HG03439 (cell line): ENCODE measurements around the gene CLASP2.
A peak's percentile ranks its signal among the peaks of the same experiment; 100 is the strongest.
"Not testable (repeated sequence)": the region's sequence is repeated elsewhere in the genome, so short reads cannot be mapped to it uniquely, and the experiment has no call there.

Experiments used
- ATAC-seq: cut with Tn5 transposase; IDR thresholded peaks from one replicate; pipeline ENCODE4 v1.9.1; 2021; ENCODE audit warnings: mild to moderate bottlenecking, moderate library complexity; ENCODE audit not compliant: unreplicated experiment

The CLASP2 gene

DNA sequence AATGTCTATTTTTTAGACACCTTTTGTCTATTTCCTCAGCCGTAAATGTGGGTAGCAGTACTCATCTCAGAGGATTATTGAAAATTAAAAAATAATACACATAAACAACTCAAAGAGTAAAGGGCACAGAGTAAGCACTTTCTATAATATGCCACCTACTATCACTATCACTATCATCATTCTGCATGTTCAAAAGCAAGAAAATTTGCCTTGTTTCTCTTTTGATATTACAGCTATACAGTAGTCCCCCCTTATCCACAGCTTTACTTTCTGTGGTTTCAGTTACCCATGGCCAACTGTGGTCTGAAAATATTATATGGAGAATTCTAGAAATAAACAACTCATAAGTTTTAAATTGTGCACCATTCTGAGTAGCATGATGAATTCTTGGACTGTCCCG lies 27.7 kb downstream of the CLASP2 start:
- ATAC-seq = no peak

GRCh38 chr3:33687406-33688010 lies 30.5 kb downstream of the CLASP2 start:
- no peak for ATAC-seq

GRCh38 chr3:33682770-33683169 lies 35.3 kb downstream of the CLASP2 start:
- ATAC-seq = no peak

GRCh38 chr3:33681667-33682066 lies 36.4 kb downstream of the CLASP2 start:
- no peak for ATAC-seq

- no peak for ATAC-seq
Measured at GRCh38 chr3:33678073-33678472, 40.0 kb downstream of the CLASP2 start.

- not testable (repeated sequence) for ATAC-seq
Measured at GRCh38 chr3:33673436-33673835, 44.6 kb downstream of the CLASP2 start.

- no peak for ATAC-seq
Measured at GRCh38 chr3:33668618-33669017, 49.4 kb downstream of the CLASP2 start.

DNA sequence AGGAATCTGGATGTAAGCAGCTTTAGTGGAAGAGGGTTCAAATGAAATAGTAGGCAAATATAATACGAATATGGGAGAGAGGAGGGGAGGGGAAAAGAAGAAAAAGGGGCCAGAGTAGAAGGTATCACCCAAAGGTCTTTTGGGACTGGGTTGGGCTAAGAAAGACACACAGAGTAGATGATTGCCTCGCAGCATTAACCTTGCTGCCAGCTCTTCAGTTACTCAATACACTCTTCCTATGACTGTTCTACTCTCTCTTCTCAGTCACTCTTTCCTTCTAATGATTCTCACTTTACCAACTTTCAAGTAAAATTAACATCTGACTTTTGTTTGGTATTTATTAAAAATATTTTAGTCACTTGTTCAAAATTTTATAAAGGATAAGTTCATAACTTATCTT lies 52.8 kb downstream of the CLASP2 start:
- no peak for ATAC-seq

DNA sequence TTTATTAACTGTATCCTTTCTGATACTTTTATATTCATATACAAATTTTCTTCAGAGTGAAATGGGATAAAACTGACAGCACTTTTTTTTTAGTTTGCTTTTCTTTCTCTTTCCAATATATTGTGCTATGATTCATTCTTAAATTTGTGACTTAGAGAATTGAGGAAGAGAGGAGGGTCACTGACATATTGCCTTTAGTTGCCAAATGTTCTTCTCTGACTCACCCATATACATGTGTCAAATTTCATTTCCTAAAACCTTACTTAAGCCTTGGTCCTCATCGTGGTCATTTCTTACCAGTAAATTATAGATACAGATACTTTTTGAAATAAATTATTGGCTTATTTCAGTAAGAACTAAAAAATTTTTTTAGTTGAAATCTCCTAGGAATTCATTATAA lies 53.9 kb downstream of the CLASP2 start:
- ATAC-seq = no peak

- ATAC-seq = no peak
Measured at GRCh38 chr3:33663042-33663441, 55.0 kb downstream of the CLASP2 start.

GRCh38 chr3:33659856-33660434 lies 58.1 kb downstream of the CLASP2 start:
- ATAC-seq = no peak

DNA sequence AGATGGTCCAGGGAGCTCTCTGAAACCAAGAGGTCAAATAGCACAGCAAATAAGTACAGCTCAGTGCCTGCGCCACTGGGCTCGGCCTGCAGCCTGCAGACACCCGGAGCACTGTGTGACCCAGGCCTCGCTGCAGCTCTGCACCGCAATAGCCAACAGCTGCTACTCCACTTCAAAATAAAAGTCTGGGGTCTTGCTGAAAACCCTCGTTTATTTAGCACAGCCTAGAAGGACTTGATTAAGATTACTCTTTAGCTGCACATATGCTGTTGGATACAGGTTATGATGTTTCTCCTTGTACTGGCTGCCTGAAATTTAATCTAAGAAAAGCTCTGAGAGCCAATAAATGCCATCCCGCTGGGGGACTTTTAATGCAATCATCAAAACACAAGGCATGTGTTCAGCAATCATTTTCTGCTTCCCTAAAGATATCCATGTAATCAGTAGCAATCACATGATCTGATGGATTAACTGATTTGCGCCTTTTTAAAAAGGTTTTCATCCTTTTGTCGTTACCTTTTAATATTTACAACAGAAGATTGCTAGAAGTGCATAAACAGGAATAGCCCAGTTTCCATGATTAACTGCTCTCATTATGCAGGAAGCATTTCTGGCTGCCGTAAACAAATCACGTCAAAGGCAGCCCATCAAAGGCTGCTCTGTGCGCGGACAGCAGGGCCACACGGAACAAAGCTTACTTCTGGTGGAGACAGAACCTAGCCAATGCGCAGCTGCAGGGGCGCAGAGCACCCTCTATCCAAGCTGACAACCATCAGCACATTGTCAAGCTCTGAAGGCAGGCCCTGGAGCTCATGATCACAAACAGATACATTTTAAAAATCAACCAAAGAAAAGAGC lies 58.8 kb downstream of the CLASP2 start:
- ATAC-seq = peak; percentile 84

GRCh38 chr3:33658621-33658990 lies 59.4 kb downstream of the CLASP2 start:
- peak; percentile 8 for ATAC-seq

DNA sequence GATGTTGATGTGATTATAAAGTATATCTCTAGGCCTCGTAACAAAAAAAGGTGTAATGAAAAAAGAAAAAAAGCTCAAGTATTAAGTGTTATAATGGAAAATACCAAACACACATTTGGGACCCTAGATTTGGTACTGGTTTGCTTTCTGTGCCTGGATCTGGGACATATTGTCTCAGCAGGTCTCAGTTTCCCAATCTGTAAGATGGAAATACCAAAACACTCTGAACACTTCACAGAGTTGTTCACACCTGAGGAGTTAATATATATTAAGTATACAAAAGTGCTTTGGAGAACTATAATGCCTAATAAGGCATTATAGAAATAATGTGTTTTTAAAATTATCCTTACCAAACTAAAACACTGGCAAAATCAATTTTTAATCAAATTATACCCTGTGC lies 60.0 kb downstream of the CLASP2 start:
- no peak for ATAC-seq

GRCh38 chr3:33652736-33653135 lies 65.3 kb downstream of the CLASP2 start:
- ATAC-seq = no peak

GRCh38 chr3:33651101-33651500 lies 67.0 kb downstream of the CLASP2 start:
- not testable (repeated sequence) for ATAC-seq

GRCh38 chr3:33650495-33650894 lies 67.6 kb downstream of the CLASP2 start:
- ATAC-seq = no peak

DNA sequence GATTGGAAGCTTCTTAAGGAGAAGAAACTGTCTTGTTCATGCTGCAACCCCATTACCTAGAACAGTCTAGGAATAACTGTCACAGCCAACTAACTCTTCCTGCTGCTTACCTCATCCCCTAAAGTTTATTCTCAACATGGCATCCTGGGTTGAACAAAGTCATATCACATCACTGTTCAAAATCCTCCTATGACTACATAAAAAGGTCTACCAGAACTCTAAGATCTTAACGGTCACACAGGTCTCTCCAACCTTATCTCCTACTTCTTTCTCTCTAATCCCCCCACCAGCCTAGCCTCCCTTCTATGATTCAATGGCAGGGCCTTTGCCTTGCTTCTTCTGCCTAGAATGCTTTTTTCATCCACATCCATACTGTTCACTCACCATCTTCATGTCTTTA lies 69.3 kb downstream of the CLASP2 start:
- ATAC-seq = no peak

GRCh38 chr3:33646406-33646805 lies 71.6 kb downstream of the CLASP2 start:
- ATAC-seq = no peak

DNA sequence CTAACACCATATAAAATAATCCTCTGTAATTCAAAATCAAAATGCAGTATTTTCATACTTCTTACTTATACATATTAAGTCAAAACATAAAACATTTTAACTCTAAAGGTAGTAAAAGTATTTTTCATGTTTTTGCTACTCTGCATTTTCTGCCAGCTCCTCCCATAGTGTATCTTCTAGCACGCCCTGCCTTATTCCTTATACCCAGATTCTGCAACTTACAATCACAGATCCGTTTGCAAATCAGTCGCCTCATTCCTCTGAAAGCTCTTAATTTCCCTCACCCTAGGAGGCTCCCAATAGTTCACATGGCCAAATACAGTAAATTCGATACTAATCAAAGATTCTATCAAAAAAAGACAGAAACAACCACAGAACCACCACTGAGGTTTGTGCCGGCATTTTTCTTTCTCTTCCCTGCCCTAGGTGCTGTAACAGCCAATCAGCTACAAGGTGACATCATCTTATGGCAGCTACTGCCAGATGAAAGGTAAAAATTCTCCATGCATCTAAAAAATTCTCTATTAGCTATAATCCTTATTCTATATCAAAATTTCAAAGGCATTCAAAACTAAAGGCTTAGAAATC lies 72.9 kb downstream of the CLASP2 start:
- no peak for ATAC-seq

DNA sequence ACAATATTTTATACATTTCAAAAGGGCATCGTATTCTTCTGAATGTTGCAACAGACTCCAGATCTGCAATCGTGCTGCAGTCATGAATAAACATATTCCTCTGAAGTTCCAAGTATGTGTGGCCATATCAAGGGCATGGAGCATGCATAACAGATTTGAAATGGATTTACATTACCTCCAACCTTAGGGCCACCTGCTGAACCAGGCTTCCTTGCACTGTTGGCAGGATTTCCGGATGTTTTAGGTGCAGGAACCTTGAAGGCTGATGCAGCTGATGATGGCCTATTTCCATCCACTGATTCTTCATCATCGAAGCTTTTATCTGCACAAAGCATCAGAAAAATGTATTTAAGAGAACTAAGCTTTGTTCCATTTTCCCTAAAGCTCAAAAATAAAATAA lies 73.5 kb downstream of the CLASP2 start:
- no peak for ATAC-seq

- no peak for ATAC-seq
Measured at GRCh38 chr3:33642806-33643205, 75.2 kb downstream of the CLASP2 start.
